BLaER1 treated with 17β-estradiol and CSF1 and Interleukin-3, amounts not matched to agents 10 nM and 100 nM (cell line): ENCODE measurements around the gene TMOD1.
"Not testable (repeated sequence)": the region's sequence is repeated elsewhere in the genome, so short reads cannot be mapped to it uniquely, and the experiment has no call there.

ENCODE experiments used
- H3K27ac ChIP-seq, 11 experiments: shearing (Covaris generic); formaldehyde crosslinking; 2 replicates each; pipeline ENCODE4 v1.8.1; 2022
- H3K27me3 ChIP-seq, 11 experiments: shearing (Covaris generic); formaldehyde crosslinking; 2 replicates each; pipeline ENCODE4 v1.8.1; 2022
- H3K36me3 ChIP-seq, 11 experiments: shearing (Covaris generic); formaldehyde crosslinking; 2 replicates each; pipeline ENCODE4 v1.8.1; 2022
- H3K4me1 ChIP-seq, 10 experiments: shearing (Covaris generic); formaldehyde crosslinking; 2 replicates each; pipeline ENCODE4 v1.8.1; 2022
- H3K4me2 ChIP-seq, 11 experiments: shearing (Covaris generic); formaldehyde crosslinking; 2 replicates each; pipeline ENCODE4 v1.8.1; 2022
- H3K4me3 ChIP-seq, 10 experiments: shearing (Covaris generic); formaldehyde crosslinking; 2 replicates each; pipeline ENCODE4 v1.8.1; 2022
- H3K9ac ChIP-seq, 11 experiments: shearing (Covaris generic); formaldehyde crosslinking; 2 replicates each; pipeline ENCODE4 v1.8.1; 2022
- H3K9me3 ChIP-seq, 11 experiments: shearing (Covaris generic); formaldehyde crosslinking; replicated peaks in 1 of 11; 2 replicates each; pipeline ENCODE4 v1.8.1; 2022
- H4K20me1 ChIP-seq, 11 experiments: shearing (Covaris generic); formaldehyde crosslinking; 2 replicates each; pipeline ENCODE4 v1.8.1; 2022
- Cebpa-rat ChIP-seq, 11 experiments: shearing (Covaris generic); IDR thresholded peaks; 2 replicates each; pipeline ENCODE4 v1.8.1; 2022

Gene TMOD1

GRCh38 chr9:97601228-97601898 is 99.9 kb downstream of the TMOD1 start:
- no peak for TF ChIP-seq Cebpa-rat (IDR thresholded peaks at IDR 0.05)
- Histone ChIP-seq H3K4me1 (peaks cover 0 to 7% (median 0%) of the 10 kb centered on the region in 10 experiments; a peak in 1 of 20 replicates), H3K36me3 (peaks cover 63 to 75% (median 70%) of the 10 kb centered on the region in 11 experiments), H3K27me3 (no peaks in the 10 kb centered on the region), H3K4me2 (no peak overlapping the region), H3K9ac (no peak overlapping the region), H3K4me3 (no peak overlapping the region), H4K20me1 (peaks cover 0 to 10% (median 0%) of the 10 kb centered on the region in 11 experiments; a peak in 5 of 22 replicates), H3K27ac (no peak overlapping the region), H3K9me3 (no peaks in the 10 kb centered on the region)

GRCh38 chr9:97602430-97602829 is 101.0 kb downstream of the TMOD1 start:
- H3K4me3 ChIP-seq = no peak overlapping the region
- no peak overlapping the region for H3K9ac ChIP-seq
- peaks cover 0 to 10% (median 0%) of the 10 kb centered on the region in 11 experiments; a peak in 5 of 22 replicates for H4K20me1 ChIP-seq
- H3K36me3 ChIP-seq = peaks cover 74 to 86% (median 79%) of the 10 kb centered on the region in 11 experiments
- H3K9me3 ChIP-seq = no peaks in the 10 kb centered on the region
- no peak overlapping the region for H3K4me2 ChIP-seq
- H3K4me1 ChIP-seq = peaks cover 0 to 7% (median 0%) of the 10 kb centered on the region in 10 experiments; a peak in 1 of 20 replicates
- H3K27ac ChIP-seq = no peak overlapping the region
- no peak for TF ChIP-seq Cebpa-rat (IDR thresholded peaks at IDR 0.05)
- no peaks in the 10 kb centered on the region for H3K27me3 ChIP-seq

DNA sequence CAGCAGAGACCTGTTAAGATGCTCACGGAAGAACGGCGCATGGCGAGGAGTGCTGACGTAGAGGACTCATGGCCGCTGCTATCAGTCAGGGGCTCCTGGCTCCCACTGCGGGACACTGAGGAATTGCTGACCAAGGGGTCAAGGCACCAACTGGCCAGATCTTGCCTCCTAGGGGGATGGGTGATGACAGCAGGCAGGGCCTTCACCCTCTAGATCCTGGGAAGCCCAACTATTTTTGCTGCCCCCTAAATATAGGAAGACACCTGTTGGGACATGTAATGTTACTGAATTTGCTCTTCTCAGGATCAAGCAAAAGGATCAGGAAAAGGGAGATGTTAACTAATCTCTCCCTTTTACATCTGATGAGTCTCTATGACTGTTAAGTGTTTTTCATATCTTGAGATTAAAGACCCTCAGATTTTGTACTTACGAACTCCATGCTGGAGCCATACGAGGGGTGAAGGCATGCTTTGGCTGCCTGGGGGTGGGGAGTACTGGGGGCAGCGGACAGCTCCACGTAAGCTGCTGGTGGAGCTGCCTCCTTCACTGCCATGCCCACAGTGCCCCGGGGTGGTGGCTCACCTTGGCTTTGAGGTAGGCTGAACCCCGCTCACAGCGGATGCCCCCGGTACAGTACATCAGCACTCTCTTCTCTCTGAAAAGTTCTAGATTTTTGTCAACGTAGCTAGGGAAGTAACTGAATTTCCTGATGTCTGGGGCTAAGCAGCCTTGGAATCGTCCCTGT is 103.6 kb downstream of the TMOD1 start:
- H4K20me1 ChIP-seq = no peaks in the 10 kb centered on the region; a peak in 3 of 22 replicates
- no peak overlapping the region for H3K4me3 ChIP-seq
- TF ChIP-seq Cebpa-rat (IDR thresholded peaks at IDR 0.05) = no peak
- H3K4me2 ChIP-seq = no peak overlapping the region
- H3K9ac ChIP-seq = no peak overlapping the region
- H3K36me3 ChIP-seq = peaks cover 87 to 96% (median 92%) of the 10 kb centered on the region in 11 experiments
- no peak overlapping the region for H3K27ac ChIP-seq
- H3K4me1 ChIP-seq = no peaks in the 10 kb centered on the region
- no peaks in the 10 kb centered on the region for H3K9me3 ChIP-seq
- H3K27me3 ChIP-seq = no peaks in the 10 kb centered on the region

DNA sequence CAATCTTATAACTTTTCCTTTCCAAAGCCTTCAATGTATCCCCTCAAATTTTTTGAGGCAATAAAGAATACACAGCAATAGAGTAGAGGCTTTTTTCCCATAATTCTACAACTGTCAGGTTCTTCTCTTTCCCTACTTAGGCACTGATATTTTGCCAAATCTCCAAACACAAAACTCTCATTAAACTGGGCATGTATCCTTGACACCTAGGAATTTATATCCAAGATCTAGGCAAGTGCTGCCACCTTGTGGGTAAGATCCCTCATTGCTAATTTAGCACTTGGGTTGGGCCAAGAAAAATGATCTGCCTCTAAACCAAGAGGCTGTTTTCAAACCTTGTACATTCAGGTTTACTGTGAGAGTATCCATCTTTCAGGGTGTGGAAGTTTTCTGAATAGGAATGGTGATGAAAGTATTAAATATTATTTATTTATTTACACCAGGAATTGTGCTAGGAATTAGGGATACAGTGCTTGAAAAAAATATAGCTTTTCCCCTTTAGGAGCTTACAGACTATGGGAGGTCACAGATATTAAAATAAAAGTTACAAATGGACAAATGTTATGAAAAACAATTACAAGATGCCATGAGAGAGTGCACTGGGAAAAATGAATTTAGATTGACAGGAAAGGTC is 114.1 kb downstream of the TMOD1 start:
- Histone ChIP-seq H3K4me1 (peaks cover 0 to 12% (median 0%) of the 10 kb centered on the region in 10 experiments; a peak in 3 of 20 replicates), H3K4me2 (peak overlapping the region in 1 of 11 experiments; percentile 30; a peak in 1 of 22 replicates), H4K20me1 (peaks cover 0 to 21% (median 9%) of the 10 kb centered on the region in 11 experiments; a peak in 9 of 22 replicates), H3K27ac (no peak overlapping the region), H3K9ac (peak overlapping the region in 1 of 11 experiments; percentile 10; a peak in 2 of 22 replicates), H3K9me3 (peaks cover 7 to 11% (median 8%) of the 10 kb centered on the region in 11 experiments; a peak in 21 of 22 replicates), H3K27me3 (no peaks in the 10 kb centered on the region), H3K36me3 (peaks cover 46 to 94% (median 83%) of the 10 kb centered on the region in 11 experiments), H3K4me3 (no peak overlapping the region)
- TF ChIP-seq Cebpa-rat (IDR thresholded peaks at IDR 0.05) = no peak

DNA sequence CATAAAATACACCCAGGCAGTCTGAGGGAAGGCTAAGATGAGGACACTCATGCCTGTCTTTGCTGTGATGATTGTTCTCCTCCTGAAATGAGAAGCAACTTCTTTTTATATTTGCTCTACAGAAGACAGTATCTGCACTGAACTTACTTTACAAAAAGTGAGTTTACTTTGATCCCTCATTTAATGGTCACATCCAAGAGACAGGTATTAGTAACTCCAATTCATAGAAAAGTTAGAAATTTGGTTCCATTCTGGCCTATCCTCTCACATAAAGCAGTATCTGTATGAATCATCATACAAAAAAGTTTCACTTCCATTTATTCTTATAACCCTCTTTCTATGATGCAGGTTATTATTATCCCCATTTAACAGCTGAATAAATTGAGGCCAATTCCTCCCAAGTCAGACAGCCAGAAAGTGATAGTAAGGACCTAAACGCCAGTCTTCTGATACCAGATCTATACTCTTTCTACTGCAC is 116.5 kb downstream of the TMOD1 start:
- H4K20me1 ChIP-seq = peaks cover 0 to 17% (median 9%) of the 10 kb centered on the region in 11 experiments; a peak in 9 of 22 replicates
- no peak overlapping the region; a peak in 1 of 22 replicates for H3K9ac ChIP-seq
- H3K36me3 ChIP-seq = peaks cover 44 to 94% (median 83%) of the 10 kb centered on the region in 11 experiments
- peaks cover 0 to 12% (median 0%) of the 10 kb centered on the region in 10 experiments; a peak in 3 of 20 replicates for H3K4me1 ChIP-seq
- H3K4me2 ChIP-seq = no peak overlapping the region
- no peak overlapping the region for H3K27ac ChIP-seq
- peaks cover 19 to 34% (median 31%) of the 10 kb centered on the region in 11 experiments for H3K9me3 ChIP-seq
- H3K4me3 ChIP-seq = no peak overlapping the region
- no peak for TF ChIP-seq Cebpa-rat (IDR thresholded peaks at IDR 0.05)
- no peaks in the 10 kb centered on the region for H3K27me3 ChIP-seq

GRCh38 chr9:97620063-97620462 is 118.6 kb downstream of the TMOD1 start:
- H3K36me3 ChIP-seq = peaks cover 52 to 95% (median 86%) of the 10 kb centered on the region in 11 experiments
- H3K27me3 ChIP-seq = not testable (repeated sequence)

DNA sequence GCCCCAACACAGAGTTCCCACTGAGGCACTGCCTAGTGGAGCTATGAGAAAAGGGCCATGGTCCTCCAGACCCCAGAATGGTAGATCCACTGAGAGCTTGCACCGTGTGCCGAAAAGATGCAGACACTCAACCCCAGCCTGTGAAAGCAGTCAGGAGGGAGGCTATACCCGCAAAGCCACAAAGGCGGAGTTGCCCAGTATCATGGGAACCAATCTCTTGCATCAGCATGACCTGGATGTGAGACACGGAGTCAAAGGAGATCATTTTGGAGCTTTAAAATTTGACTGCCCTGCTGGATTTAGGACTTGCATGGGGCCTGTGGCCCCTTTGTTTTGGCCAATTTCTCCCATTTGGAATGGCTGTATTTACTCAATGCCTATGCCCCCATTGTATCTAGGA is 121.0 kb downstream of the TMOD1 start:
- Histone ChIP-seq H3K36me3 (peaks cover 62 to 99% (median 89%) of the 10 kb centered on the region in 11 experiments), H3K9me3 (peaks cover 19 to 40% (median 35%) of the 10 kb centered on the region in 11 experiments)
- not testable (repeated sequence) for H3K9ac ChIP-seq, H3K4me1 ChIP-seq, H3K27me3 ChIP-seq, H3K27ac ChIP-seq, H3K4me2 ChIP-seq, H4K20me1 ChIP-seq, H3K4me3 ChIP-seq

More at GRCh38 chr9:97620063-97620462, 118.6 kb downstream of the TMOD1 start:
- Histone ChIP-seq H3K4me1 (peaks cover 0 to 12% (median 0%) of the 10 kb centered on the region in 10 experiments; a peak in 3 of 20 replicates), H4K20me1 (peaks cover 0 to 15% (median 3%) of the 10 kb centered on the region in 11 experiments; a peak in 9 of 22 replicates), H3K9me3 (peaks cover 19 to 40% (median 35%) of the 10 kb centered on the region in 11 experiments)
- H3K27ac ChIP-seq, H3K4me3 ChIP-seq, H3K4me2 ChIP-seq, H3K9ac ChIP-seq: not testable (repeated sequence)

- no peak overlapping the region for H3K4me2 ChIP-seq
- peaks cover 0 to 19% (median 0%) of the 10 kb centered on the region in 11 experiments; a peak in 7 of 22 replicates for H4K20me1 ChIP-seq
- no peak overlapping the region for H3K9ac ChIP-seq
- no peak for TF ChIP-seq Cebpa-rat (IDR thresholded peaks at IDR 0.05)
- peaks cover 19 to 40% (median 35%) of the 10 kb centered on the region in 11 experiments for H3K9me3 ChIP-seq
- no peak overlapping the region for H3K4me3 ChIP-seq
- H3K4me1 ChIP-seq = peaks cover 0 to 3% (median 0%) of the 10 kb centered on the region in 10 experiments; a peak in 2 of 20 replicates
- H3K27ac ChIP-seq = no peak overlapping the region
- H3K36me3 ChIP-seq = peaks cover 59 to 92% (median 82%) of the 10 kb centered on the region in 11 experiments
- no peaks in the 10 kb centered on the region for H3K27me3 ChIP-seq
Observed at GRCh38 chr9:97623946-97624345, 122.5 kb downstream of the TMOD1 start.
